SK-N-SH (cell line): Measurements from ENCODE around the gene ZRANB2. TPM values are rescaled to one million over a fixed set of nuclear protein-coding genes. Genes with fewer than 3 reads are reported as not detected.

ENCODE experiments used
- CTCF ChIA-PET: fragments of 300-600, 350-600 bp; formaldehyde crosslinking; extraction: SDS; loops from one replicate; lab custom pipeline; 2021; lab: Yijun Ruan, JAX
- POLR2A ChIA-PET: fragments of 350-600 bp; sonication (Branson Sonifier 250); formaldehyde crosslinking; extraction: SDS; loops from one replicate; lab custom pipeline; 2020; ENCODE audit warnings: antibody characterized with exemption, inconsistent platforms; lab: Yijun Ruan, JAX
- DNase-seq: peaks from one replicate; pipeline ENCODE4 v3.0.0; 2012
- H2AFZ ChIP-seq: fragments of 200-600 bp; sonication (generic); 2 replicates; pipeline ENCODE4 v1.8.1; 2016; ENCODE audit warnings: antibody characterized with exemption, mild to moderate bottlenecking, low read depth
- H3F3A ChIP-seq: fragments of 200-600 bp; sonication (generic); replicated peaks from 2 replicates; pipeline ENCODE3; 2016; ENCODE audit warnings: antibody characterized with exemption, mild to moderate bottlenecking; ENCODE audit not compliant: insufficient read depth
- H3K27ac ChIP-seq, 2 experiments: fragments of 200-500 bp in 1 of 2; fragments of 200-600 bp in 1 of 2; sonication (Bioruptor generic) in 1 of 2; sonication (generic), shearing (Covaris generic) in 1 of 2; 2 replicates each; pipeline versions ENCODE4 v1.5.1 to v1.6.1; 2014 to 2016; ENCODE audit warnings: low read depth in 2 of 2, inconsistent platforms in 1 of 2, low read length in 1 of 2, mild to moderate bottlenecking in 1 of 2, mixed read lengths in 1 of 2
- H3K27me3 ChIP-seq: fragments of 200-600 bp; sonication (generic), shearing (Covaris generic); 2 replicates; pipeline ENCODE4 v1.6.1; 2016; ENCODE audit warnings: mixed run types; ENCODE audit not compliant: insufficient read depth
- H3K36me3 ChIP-seq, 2 experiments: fragments of 200-500 bp in 1 of 2; fragments of 200-600 bp in 1 of 2; sonication (Bioruptor generic) in 1 of 2; sonication (generic) in 1 of 2; replicated peaks in 1 of 2; 2 replicates each; pipeline versions ENCODE3 to v1.5.1; 2014 to 2016; ENCODE audit warnings: low read length in 1 of 2, mild to moderate bottlenecking in 1 of 2; ENCODE audit not compliant: insufficient read depth in 2 of 2, control insufficient read depth in 1 of 2
- H3K4me1 ChIP-seq, 2 experiments: fragments of 200-500 bp in 1 of 2; fragments of 200-600 bp in 1 of 2; sonication (Bioruptor generic) in 1 of 2; sonication (generic), shearing (Covaris generic) in 1 of 2; 2 replicates each; pipeline versions ENCODE4 v1.5.1 to v1.6.1; 2014 to 2016; ENCODE audit warnings: low read depth in 1 of 2, low read length in 1 of 2, mixed run types in 1 of 2; ENCODE audit not compliant: insufficient read depth in 2 of 2, control insufficient read depth in 1 of 2
- H3K4me2 ChIP-seq: fragments of 200-600 bp; sonication (generic), shearing (Covaris generic); 2 replicates; pipeline ENCODE4 v1.6.1; 2017; ENCODE audit warnings: mixed run types
- H3K4me3 ChIP-seq, 2 experiments: fragments of 200-500 bp in 1 of 2; fragments of 200-600 bp in 1 of 2; sonication (Bioruptor generic) in 1 of 2; sonication (generic), shearing (Covaris generic) in 1 of 2; 2 replicates each; pipeline versions ENCODE4 v1.5.1 to v1.8.1; 2014 to 2016; ENCODE audit warnings: low read depth in 2 of 2, inconsistent platforms in 1 of 2, low read length in 1 of 2, mild to moderate bottlenecking in 1 of 2, mixed read lengths in 1 of 2, moderate library complexity in 1 of 2
- H3K79me2 ChIP-seq: fragments of 200-600 bp; sonication (generic); 2 replicates; pipeline ENCODE4 v1.8.1; 2017; ENCODE audit warnings: mild to moderate bottlenecking; ENCODE audit not compliant: insufficient read depth
- H3K9ac ChIP-seq: fragments of 200-600 bp; sonication (generic); 2 replicates; pipeline ENCODE4 v1.6.1; 2017; ENCODE audit warnings: mixed run types
- H3K9me2 ChIP-seq: fragments of 200-600 bp; sonication (generic); 2 replicates; pipeline ENCODE4 v1.6.1; 2017; ENCODE audit warnings: mixed run types
- H3K9me3 ChIP-seq: fragments of 200-600 bp; sonication (generic); 2 replicates; pipeline ENCODE4 v1.6.1; 2017; ENCODE audit warnings: mixed run types, mild to moderate bottlenecking, moderate library complexity
- H4K20me1 ChIP-seq: fragments of 200-600 bp; sonication (generic); 2 replicates; pipeline ENCODE4 v1.6.1; 2017; ENCODE audit warnings: mild to moderate bottlenecking, mixed run types; ENCODE audit not compliant: insufficient read depth
- CHD2 ChIP-seq: fragments of 150-350 bp; IDR thresholded peaks from 2 replicates; pipeline ENCODE4 v1.6.1; 2018; ENCODE audit warnings: low read length; ENCODE audit not compliant: partially characterized antibody
- ELF1 ChIP-seq: IDR thresholded peaks from 2 replicates; pipeline ENCODE4 v1.4.0; 2012
- EZH2phosphoT487 ChIP-seq: fragments of 200-600 bp; sonication (generic); IDR thresholded peaks from 2 replicates; pipeline ENCODE4 v1.6.1; 2017; ENCODE audit warnings: low read depth, mixed run types, mild to moderate bottlenecking, antibody characterized with exemption, moderate library complexity, borderline replicate concordance
- FOSL2 ChIP-seq: IDR thresholded peaks from 2 replicates; pipeline ENCODE4 v1.4.0; 2012; ENCODE audit warnings: low read depth, mild to moderate bottlenecking, moderate library complexity, borderline replicate concordance
- FOXM1 ChIP-seq: IDR thresholded peaks from 2 replicates; pipeline ENCODE4 v1.4.0; 2012; ENCODE audit warnings: low read depth, mild to moderate bottlenecking
- GABPA ChIP-seq: IDR thresholded peaks from 2 replicates; pipeline ENCODE4 v1.4.0; 2012; ENCODE audit warnings: low read depth, mild to moderate bottlenecking
- GATA2 ChIP-seq: sonication (generic); formaldehyde crosslinking; IDR thresholded peaks from 2 replicates; pipeline ENCODE4 v1.5.0; 2020; ENCODE audit warnings: mild to moderate bottlenecking, missing genetic modification reagents
- JUND ChIP-seq: IDR thresholded peaks from 2 replicates; pipeline ENCODE4 v1.4.0; 2012
- MAX ChIP-seq: IDR thresholded peaks from 2 replicates; pipeline ENCODE4 v1.4.0; 2012; ENCODE audit warnings: low read depth
- MEF2A ChIP-seq: IDR thresholded peaks from 2 replicates; pipeline ENCODE4 v1.4.0; 2012; ENCODE audit warnings: low read depth, borderline replicate concordance
- NFIC ChIP-seq: IDR thresholded peaks from 2 replicates; pipeline ENCODE4 v1.4.0; 2012; ENCODE audit warnings: borderline replicate concordance
- POLR2AphosphoS5 ChIP-seq: IDR thresholded peaks from 2 replicates; pipeline ENCODE4 v1.6.1; 2012; ENCODE audit warnings: low read depth, low read length
- RFX5 ChIP-seq: IDR thresholded peaks from 2 replicates; pipeline ENCODE4 v1.6.1; 2012; ENCODE audit warnings: mild to moderate bottlenecking, improper control_type of control experiment, low read length
- SMC3 ChIP-seq: IDR thresholded peaks from 2 replicates; pipeline ENCODE4 v1.6.1; 2012; ENCODE audit warnings: low read depth, low read length, improper control_type of control experiment
- TAF1 ChIP-seq: IDR thresholded peaks from 2 replicates; pipeline ENCODE4 v1.6.1; 2012; ENCODE audit warnings: low read depth, mild to moderate bottlenecking, low read length, moderate library complexity, borderline replicate concordance
- TEAD4 ChIP-seq: IDR thresholded peaks from 2 replicates; pipeline ENCODE4 v1.4.0; 2012; ENCODE audit warnings: mild to moderate bottlenecking, borderline replicate concordance; ENCODE audit not compliant: insufficient read depth
- USF1 ChIP-seq: IDR thresholded peaks from 2 replicates; pipeline ENCODE4 v1.4.0; 2012; ENCODE audit warnings: low read depth, borderline replicate concordance
- YY1 ChIP-seq: IDR thresholded peaks from 2 replicates; pipeline ENCODE4 v1.4.0; 2012; ENCODE audit warnings: low read depth, mild to moderate bottlenecking
- ZBTB33 ChIP-seq: IDR thresholded peaks from 2 replicates; pipeline ENCODE4 v1.4.0; 2012; ENCODE audit warnings: low read depth, borderline replicate concordance
- WGBS: methylation state at CpG from one replicate; pipeline ENCODE4 v1.1.6; 2017; ENCODE audit warnings: low lambda C conversion rate; 5-methylcytosine and 5-hydroxymethylcytosine counted together
- polyA plus RNA-seq, 3 experiments: library from polyadenylated mRNA; depleted of rRNA; stranded (reverse); fragments of >200 nt; gene quantifications; 2 replicates each; pipeline ENCODE4 v1.2.3, GENCODE V29; 2012

ZRANB2 gene
- polyA plus RNA-seq, 1 of the 3 experiments (the other 2 are of a cell fraction), result 45.2 TPM

- Histone ChIP-seq H3F3A (no peaks in the 10 kb centered on the region), H3K4me2 (no peak overlapping the region), H3K36me3 (no peaks in the 10 kb centered on the region), H3K9ac (no peak overlapping the region), H3K9me2 (no peaks in the 10 kb centered on the region), H3K4me3 (no peak overlapping the region), H3K27me3 (no peaks in the 10 kb centered on the region), H3K79me2 (no peaks in the 10 kb centered on the region), H3K4me1 (no peaks in the 10 kb centered on the region), H3K27ac (no peak overlapping the region)
- DNase-seq, result no peak
- POLR2A ChIA-PET, result no interaction called here
- TF ChIP-seq MAX, result no peak
- no peak for TF ChIP-seq SMC3
- no peak for TF ChIP-seq POLR2AphosphoS5
- TF ChIP-seq MEF2A, result no peak
- no peak for TF ChIP-seq YY1
- no peak for TF ChIP-seq FOSL2
- TF ChIP-seq FOXM1, result no peak
- no peak for TF ChIP-seq GATA2
- TF ChIP-seq ZBTB33, result no peak
- TF ChIP-seq ELF1, result no peak
- TF ChIP-seq, all 33 proteins: peak for 0
- WGBS, result 20% methylated on average over 2 of the region's 2 CpGs
- CTCF ChIA-PET, result no interaction called here
- no peaks in the 10 kb centered on the region for H4K20me1 ChIP-seq
- H3K9me3 ChIP-seq, result no peaks in the 10 kb centered on the region
- H2AFZ ChIP-seq, result no peak overlapping the region
Observed at GRCh38 chr1:71118086-71118485, 37.3 kb upstream of the ZRANB2 start.

- Histone ChIP-seq H3K9me3 (no peaks in the 10 kb centered on the region), H4K20me1 (no peaks in the 10 kb centered on the region), H2AFZ (no peak overlapping the region), H3F3A (no peaks in the 10 kb centered on the region), H3K9ac (no peak overlapping the region), H3K4me3 (no peak overlapping the region), H3K36me3 (no peaks in the 10 kb centered on the region), H3K4me2 (no peak overlapping the region), H3K27me3 (no peaks in the 10 kb centered on the region), H3K9me2 (no peaks in the 10 kb centered on the region), H3K27ac (no peak overlapping the region), H3K79me2 (no peaks in the 10 kb centered on the region), H3K4me1 (no peaks in the 10 kb centered on the region)
- POLR2A ChIA-PET, result no interaction called here
- WGBS, result 37% methylated on average over 2 of the region's 2 CpGs
- CTCF ChIA-PET, result no interaction called here
- DNase-seq, result no peak
- no peak for TF ChIP-seq RFX5
- no peak for TF ChIP-seq EZH2phosphoT487
- TF ChIP-seq NFIC, result no peak
- TF ChIP-seq FOXM1, result no peak
- no peak for TF ChIP-seq CHD2
- TF ChIP-seq MAX, result no peak
- no peak for TF ChIP-seq USF1
- no peak for TF ChIP-seq TAF1
- no peak for TF ChIP-seq JUND
- no peak for TF ChIP-seq TEAD4
- no peak for TF ChIP-seq GABPA
Observed at GRCh38 chr1:71116729-71117128, 35.9 kb upstream of the ZRANB2 start.
